SIG-M5 treated with dmso at 0.1 percent for 504 hours (cell line): ENCODE results near the gene COL5A1.

Experiments
- DNase-seq: peaks from one replicate; lab custom pipeline; 2025; ENCODE audit not compliant: unreplicated experiment; lab: John Stamatoyannopoulos, UW

COL5A1 gene

DNA sequence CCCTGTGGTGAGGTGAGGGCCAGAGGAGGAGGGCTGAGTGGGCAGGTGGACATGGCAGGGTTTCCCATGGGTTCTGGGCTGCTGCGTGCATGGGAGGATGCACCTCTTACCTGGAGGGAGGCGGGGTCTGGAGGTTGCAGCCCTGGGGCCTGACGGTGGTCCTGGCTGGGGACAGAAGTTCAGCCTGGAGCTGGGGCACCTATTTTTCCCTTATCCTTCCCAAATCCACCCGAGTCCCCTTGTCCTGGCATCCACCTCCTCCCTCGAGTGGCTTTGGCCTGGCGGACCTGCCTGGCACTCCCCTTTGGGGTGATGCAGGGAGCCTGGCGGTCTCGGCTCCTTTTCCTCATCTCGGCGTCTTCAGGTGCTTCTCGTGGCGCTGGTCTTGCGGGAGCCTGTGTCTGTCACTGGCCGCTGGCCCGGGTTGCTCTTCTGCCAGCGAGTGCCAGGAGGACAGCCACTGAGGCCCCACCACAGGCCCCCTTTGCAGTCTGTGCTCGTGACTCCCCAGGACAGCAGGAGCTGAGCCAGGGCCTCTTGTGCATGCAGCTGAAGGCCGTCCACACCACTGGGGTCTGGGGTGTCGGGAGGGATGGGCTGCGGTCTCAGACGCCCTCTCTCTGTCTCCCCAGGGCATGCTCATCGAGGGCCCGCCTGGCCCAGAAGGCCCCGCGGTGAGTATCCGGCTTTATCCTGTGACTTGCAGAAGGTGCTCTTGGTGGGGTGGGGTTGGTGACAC lies 96.4 kb downstream of the COL5A1 start:
- no peak for DNase-seq

DNA sequence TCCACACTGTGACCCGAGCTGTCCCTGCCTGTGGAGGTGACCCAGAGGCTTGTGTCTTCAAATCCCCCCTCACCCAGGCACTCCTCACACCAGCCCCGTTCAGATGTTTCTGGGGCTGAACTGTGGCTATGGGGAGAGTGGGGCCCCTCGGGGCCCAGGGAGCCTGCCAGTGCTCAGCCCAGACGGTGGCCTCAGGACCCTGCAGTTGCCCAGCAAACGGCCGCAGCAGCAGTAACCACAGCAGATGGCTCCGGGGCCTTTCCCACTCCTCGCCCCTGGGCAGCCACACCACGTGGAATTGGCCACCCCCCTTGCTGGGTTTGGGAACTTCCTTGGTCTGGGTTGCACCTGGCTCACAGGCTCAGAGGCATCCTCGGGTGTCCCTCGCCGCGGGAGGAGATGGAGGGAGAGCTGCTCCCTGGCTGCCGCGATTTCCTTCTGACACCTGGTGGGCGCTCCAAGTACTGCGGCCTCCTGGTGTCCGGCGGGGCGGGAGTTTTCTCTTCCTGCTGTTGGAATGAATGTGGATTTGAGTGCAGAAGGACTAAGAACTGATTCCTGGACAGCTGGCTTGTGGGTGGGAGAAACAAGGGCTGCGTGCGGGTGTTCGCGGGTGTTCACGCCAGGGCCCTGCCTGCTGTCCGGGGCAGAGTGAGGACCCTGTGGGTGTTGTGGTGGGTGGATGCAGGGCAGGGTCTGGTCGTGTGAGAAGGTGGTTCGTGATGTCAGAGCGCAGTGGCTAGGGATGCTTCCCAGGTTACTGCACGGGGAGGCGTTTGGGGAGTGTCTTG lies 97.5 kb downstream of the COL5A1 start:
- no peak for DNase-seq

DNA sequence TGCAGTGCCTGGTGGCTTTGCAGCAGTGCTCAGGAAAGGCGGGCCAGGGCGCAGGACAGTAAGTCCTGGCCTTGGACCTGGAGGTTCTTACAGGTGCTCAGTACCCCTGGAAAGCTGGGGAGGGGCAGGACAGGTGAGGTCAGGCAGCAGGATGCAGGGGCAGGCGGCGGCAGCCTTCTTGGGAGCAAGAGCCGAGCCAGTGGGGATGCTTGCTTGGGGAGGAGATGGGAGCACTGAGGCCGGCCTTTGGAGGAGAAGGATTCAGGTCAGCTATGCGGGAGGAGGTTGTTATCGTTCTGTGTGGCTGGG lies 98.0 kb downstream of the COL5A1 start:
- no peak for DNase-seq

DNA sequence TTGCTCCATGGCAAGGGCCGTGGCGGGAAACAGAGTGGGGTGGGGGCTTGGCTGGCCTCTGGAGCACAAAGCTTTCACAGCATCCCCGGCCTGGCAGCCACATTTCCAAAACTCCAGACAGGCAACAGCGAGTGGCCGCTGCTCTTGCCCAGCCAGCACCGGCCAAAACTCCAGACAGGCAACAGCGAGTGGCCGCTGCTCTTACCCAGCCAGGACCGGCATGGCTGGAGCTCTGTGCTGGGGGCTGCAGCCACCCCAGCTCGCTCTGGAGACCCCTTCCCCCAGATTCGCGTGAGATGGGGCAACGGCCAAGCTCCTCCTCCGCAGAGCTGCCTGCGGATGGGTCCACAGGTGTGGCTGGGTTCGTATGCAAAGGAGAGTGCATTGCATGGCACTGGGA lies 98.5 kb downstream of the COL5A1 start:
- DNase-seq = no peak

DNA sequence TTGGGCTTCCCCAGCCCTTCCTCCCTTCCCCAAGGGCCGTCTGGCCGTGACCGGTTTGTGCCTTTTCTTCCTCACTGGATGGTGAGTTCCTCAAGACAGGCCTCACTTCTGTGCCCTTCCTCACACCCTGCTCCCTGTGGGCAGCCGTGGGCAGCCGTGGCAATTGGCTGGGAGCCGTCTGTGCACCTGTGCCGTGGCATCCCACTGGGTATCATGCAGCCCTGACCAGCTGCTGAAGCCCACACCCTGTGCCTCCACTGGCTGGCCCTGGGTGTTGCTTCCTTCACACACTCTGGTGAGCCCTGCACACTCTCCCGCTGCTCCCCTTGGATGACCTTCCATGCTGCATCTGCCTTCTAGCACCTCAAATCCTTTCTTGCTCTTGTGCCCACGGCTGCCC lies 100.2 kb downstream of the COL5A1 start:
- no peak for DNase-seq

DNA sequence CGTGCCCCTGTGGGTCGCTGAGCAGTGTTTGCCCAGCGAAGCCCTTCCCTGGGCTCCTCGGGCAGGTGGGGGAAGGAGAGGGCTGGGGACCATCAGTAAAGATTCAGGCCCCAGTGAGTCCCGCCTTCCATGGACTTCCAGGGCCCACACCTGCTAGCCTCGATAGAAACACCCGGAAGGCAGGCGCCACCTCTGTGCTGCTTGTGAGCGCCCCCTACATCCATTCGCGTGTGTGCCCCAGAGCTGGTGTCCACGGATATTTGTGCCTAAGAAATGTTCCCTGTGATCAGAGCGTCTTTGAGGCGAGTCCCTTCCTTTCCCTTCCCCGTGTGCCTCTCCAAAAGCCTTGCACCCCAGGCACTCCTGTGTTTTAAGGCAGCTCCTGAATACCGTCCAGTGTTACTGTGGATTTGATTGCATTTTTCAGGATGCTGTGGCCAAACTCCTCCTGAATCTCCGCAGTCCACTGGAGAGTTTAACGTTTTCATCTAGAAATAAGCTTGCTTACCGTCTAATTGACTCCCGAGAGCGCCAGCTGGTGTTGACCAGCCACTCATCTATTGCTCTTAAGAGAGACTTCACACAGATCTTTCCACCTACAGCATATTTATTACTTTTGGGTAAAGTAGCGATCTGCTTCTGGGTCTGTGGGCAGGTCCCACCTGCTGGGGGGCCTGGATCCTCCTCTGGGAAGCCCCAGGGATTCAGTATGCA lies 101.4 kb downstream of the COL5A1 start:
- DNase-seq = no peak

DNA sequence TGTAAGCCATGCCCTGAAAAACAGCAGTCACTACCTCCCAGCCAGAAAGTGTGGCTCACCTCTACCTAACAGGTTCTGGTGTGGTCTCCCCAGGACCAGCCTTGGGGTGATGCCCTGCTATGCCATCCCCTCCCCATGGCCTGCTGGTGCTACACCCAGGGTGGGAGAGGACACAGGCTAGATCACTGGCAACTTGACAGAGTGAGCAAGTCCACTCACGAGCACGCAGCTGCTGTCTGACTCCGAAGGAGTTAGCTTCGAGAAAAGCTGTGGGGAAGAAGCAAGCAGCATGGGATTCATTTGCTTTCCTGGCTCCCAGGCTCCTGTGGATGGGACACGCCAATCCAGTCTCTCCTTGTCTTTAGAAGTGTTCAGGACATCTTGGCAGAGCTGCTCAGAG lies 102.2 kb downstream of the COL5A1 start:
- DNase-seq = no peak

DNA sequence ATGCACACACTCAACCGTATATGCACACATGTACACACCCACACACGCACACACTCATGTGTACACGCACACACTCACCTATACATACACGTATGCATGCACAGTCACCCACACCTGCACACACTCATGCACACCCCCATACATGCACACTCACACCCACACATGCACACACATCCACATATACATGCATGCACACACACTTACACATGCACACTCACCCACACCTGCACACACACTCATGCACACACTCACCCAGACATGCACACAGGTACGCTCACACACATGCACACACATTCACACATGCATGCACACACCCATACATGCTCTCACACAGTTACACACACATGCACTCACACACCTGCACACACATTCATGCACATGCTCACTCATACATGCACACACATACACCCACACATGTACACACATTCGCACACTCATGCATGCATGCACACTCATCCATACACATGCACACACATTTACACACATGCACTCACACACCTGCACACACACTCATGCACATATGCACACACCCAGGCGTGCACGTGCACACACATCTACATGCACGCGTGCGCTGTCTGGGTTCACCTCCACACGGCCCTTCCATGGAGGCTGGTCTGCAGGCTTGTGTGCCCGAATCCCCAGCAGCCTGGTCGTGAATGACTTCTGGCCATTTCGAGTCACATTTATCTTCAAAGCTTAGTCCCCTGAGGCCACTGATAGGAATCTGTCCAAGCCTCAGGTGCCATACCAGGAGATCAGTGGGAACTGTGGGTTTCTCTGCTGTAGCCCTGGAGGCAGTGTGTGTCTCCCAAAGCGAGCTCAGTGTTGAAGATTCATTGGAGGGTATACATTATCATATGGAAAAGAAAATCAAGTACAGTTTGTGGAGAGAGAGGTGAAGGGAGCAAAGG lies 103.0 kb downstream of the COL5A1 start:
- DNase-seq = no peak

DNA sequence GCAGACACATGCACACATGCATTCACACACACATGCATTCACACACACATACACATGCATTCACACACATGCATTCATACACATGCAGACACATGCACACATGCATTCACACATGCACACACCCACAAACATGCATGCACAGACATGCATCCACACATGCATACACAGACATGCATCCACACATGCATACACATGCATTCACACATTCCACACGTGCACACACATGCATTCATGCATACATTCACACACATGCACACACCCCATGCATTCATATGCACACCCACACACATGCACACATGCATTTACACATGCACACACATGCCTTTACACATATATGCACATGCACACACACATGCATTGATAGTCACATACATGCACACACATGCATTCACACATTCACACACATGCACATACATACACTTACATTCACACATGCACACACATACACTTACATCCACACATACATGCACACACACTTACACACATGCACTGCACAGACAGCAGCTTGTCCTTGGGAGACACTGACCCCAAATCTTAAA lies 106.4 kb downstream of the COL5A1 start:
- DNase-seq = no peak

DNA sequence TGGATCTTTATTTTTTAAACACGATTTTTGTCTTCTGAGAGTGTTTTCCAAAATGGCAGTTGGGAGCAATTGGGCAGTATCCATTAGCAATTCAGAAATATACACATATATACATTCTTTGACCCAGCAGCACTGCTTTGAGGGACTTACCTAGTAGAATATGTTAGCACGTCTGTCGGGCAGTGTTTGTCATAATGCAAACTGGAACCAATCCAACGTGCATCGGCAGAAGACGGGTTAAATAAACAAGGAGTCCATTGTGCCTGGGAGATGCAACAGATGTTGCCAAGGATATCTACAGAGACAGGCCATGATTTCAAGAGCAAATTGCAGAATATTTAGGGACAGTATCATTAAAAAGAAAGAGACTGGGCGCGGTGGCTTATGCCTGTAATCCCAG lies 107.0 kb downstream of the COL5A1 start:
- DNase-seq = no peak

DNA sequence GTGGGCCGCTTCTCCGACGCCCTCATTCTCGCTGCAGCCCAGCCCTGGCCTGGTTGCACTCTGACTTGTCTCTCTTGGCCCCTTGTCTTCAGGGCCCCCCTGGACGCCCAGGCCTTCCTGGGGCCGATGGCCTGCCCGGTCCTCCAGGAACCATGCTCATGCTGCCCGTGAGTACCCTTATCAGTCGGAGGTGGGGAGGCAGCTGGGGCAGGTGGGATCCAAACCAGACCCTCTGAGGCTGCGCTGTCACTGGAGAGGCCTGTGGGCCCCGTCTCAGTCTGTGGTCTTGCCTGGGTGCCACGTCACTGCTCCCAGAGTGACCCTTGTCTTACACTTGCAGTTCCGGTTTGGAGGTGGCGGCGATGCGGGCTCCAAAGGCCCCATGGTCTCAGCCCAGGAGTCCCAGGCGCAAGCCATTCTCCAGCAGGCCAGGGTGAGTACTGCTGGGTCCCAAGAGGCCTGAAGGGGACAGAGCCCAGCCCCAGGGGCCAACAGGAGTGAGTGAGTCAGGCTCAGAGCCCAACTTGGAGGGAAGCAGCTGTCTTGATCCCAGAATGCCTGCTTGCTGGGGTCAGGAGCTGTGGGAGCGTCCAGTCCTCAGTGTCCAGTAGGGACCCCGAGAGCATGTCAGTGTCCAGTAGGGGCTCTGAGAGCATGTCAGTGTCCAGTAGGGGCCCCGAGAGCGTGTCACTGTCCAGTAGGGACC lies 109.0 kb downstream of the COL5A1 start:
- no peak for DNase-seq

DNA sequence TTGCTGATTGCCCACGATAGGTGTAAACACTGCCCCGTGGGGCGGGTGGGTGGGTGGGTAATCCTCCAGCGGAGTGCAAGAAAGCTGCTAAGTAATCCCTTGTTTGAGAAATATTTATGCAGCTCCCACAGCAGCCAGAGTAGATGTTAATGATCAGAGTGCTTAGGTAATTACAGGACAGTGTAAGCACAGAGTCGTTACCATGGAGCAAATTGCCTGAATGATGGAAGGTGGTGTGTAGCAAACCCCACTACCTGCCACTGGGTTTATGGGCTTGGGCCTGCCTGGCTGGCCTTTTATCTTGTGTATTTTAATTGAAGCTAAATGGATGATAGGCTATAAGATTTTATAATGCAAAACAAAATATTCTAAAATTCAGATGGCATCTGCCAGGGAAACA lies 110.0 kb downstream of the COL5A1 start:
- no peak for DNase-seq

DNA sequence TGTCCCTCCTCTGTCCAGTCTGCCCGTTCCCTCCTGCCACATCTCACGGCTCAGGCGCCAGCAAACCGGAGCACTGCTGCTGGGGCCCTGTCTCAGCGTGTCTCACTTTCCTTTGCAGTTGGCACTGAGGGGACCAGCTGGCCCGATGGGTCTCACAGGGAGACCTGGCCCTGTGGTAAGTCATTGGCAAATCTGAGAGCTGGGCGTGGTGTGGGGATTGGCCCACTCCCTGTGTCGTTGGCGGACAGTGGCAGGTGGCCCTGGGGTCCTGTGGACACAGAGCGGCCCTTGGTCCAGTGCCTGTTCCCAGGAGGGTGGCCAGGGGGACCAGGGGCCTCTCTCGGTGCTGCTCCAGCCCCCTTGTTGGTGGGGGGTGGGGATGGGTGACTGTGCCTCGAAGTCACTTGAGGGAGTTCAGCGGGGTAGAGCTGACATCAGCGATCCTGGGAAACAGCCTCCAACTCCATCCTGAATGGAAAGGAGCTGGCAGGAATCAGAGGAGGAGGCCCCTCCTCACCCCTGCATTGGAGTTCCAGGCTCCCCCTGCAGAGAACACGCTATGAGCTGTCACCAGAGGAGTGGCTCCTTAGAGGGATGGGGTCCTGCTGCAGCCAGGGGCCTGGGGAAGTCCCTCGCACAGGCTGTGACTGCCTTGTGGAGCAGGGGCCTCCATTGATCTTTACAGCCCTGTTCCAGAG lies 111.0 kb downstream of the COL5A1 start:
- DNase-seq = no peak

DNA sequence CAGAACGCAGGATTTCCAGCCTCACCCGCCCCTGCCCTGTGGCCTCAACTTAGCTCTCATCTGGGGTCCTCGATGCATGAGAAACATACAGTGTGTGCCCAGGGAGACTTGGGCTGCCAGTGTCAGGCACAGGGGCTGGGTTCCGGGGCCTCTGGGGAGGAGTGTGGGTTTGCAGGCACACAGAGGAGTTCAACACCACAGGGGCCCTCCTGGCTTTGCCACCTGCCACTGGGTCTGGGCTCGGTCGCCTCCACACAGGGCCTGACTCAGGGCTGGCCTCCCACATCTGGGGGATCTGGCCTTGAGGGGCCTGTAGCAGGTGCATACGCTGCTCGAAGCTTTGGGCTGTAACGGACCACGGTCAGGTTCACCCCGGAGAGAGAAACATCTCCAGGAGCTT lies 111.6 kb downstream of the COL5A1 start:
- no peak for DNase-seq

DNA sequence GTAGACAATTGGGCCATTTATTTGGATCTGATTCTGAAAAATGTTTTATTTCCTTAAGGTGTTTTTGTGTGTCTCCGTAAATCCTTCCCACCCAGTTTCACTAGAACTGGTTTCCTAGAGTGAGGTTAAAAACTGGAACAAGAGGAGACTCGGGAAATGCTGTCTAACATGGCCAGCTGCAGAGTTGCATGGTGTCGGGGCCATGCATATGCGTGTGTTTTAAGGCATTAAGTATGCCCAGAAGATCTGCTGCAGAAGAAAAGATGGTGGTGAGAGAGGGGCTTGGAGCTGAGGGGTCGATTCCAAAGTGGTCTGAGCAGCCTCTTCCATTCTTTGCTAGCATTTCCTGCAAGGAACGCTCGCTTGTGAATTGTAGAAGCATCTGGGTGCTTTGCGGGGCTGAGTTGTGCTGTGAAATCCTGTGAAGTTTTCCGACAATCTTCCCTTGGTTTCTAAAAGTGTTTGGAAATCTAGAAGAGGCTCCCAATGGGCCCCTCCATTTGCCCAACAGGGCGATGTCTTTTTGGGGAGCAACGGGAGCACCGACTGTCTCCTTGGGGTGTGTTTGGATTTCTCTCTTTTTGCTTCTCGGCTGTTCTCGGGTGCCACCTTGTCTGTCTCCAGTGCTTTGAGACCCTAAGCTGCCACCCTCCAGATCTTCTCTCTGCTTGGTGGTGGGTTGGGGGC lies 113.8 kb downstream of the COL5A1 start:
- DNase-seq = no peak

DNA sequence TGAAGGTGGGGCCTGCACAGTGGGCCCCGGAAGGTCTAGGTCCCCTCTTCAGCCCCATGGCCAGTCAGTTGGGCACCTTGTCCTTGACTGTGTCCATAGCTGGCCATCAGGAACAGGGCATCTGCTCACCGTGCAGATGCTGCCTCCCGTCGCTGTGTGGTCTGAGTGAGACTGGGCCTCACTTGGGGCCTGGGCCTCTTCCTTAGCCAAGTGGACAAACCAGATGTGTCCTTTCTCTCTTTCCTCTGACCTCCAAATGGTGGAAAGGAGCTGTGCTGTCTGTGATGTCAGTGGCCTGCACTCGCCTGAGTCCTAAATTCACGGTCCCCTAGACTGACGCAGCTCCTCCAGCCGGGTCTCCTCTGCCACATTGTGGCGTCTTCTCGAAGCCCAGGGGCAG lies 114.5 kb downstream of the COL5A1 start:
- DNase-seq = no peak

DNA sequence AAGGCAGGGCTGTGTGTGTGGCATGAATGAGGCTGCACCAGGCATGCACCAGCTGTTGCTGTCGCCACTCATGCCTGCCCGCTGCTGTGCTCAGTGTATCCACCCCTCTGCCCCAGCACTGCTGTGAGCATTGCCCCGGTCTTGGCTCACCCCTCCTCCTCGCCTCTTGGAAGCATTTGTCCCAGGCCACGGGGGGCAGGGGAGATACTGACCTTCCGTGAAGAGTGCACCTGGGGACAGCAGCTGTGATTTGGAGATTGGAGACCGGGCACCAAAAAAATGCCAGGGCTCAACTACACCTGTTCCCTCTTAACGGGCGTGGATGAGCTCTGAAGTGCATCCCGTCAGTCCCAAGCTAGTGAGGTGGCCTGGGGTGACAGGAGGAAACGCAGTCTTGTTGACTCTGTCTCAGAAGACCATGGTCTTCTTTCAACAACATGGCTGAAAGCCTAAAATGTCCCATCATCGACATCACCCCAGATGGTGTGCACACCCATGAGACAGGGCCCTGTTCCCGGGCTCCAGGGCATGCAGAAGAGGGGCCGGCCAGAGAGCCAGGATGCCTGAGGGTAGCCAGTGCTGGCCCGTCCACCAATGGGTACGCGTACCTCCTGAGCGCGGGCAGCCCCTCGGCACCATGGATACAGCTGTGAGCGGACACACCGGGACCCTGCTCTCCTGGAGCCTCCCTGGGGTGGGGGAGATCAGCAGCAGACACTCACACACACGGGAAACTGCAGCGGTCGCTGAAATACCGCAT lies 115.8 kb downstream of the COL5A1 start:
- DNase-seq = no peak

DNA sequence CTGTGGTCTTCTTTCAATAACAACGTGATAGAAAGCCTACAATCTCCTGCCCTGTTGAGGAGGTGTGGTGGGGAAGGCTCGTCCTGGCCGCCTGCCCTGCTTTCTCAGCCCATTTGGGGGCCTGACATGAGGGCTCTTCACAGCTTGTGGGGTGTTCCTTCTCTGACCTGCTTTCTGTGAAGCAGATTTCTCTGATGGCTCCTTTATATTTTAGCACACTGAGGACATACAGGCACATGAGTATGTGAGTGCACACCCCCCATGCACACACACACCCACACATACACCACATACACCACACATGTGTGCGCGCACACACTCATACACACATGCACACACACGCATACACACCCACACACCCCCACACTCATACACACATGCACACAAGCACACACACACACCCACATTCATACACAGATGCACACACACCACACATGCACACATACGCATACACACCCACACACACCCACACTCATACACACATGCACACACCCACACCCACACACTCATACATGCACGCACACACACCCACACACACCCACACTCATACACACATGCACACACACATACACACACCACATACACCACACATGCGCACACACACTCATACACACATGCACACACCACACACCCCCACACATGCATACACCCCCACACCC lies 117.5 kb downstream of the COL5A1 start:
- no peak for DNase-seq
